HepG2 (cell line): ENCODE measurements around the gene DNAL4. TPM values are rescaled to one million over a fixed set of nuclear protein-coding genes. Genes with fewer than 3 reads are reported as not detected.

ENCODE experiments used
- AGO2 ChIP-seq: fragments of 200-400 bp; formaldehyde crosslinking; optimal IDR thresholded peaks from 2 replicates; pipeline ENCODE3; 2017; ENCODE audit warnings: mild to moderate bottlenecking, low read depth, low read length, moderate library complexity
- CEBPG ChIP-seq: IDR thresholded peaks from 2 replicates; pipeline ENCODE4 v1.6.1; 2016
- CHD2 ChIP-seq: IDR thresholded peaks from 2 replicates; pipeline ENCODE4 v1.6.1; 2011; ENCODE audit warnings: low read depth, low read length, improper control_type of control experiment
- MXD4 ChIP-seq: IDR thresholded peaks from 2 replicates; pipeline ENCODE4 v1.6.1; 2016; ENCODE audit warnings: mild to moderate bottlenecking, missing biosample characterization, missing genetic modification reagents
- NR3C1 ChIP-seq: sonication (generic); formaldehyde crosslinking; IDR thresholded peaks from 2 replicates; pipeline ENCODE4 v1.4.0; 2020; ENCODE audit warnings: missing genetic modification reagents
- PITX1 ChIP-seq: sonication (generic); formaldehyde crosslinking; IDR thresholded peaks from 2 replicates; pipeline ENCODE4 v1.5.1; 2020; ENCODE audit warnings: mild to moderate bottlenecking, missing genetic modification reagents
- POLR2G ChIP-seq: fragments of 200-400 bp; formaldehyde crosslinking; IDR thresholded peaks from 2 replicates; pipeline ENCODE4 v1.6.1; 2018; ENCODE audit warnings: mild to moderate bottlenecking, low read depth, low read length, moderate library complexity
- RBM22 ChIP-seq: fragments of 200-400 bp; formaldehyde crosslinking; optimal IDR thresholded peaks from 2 replicates; pipeline ENCODE3; 2017; ENCODE audit warnings: mild to moderate bottlenecking, low read length, moderate library complexity
- SP5 ChIP-seq: IDR thresholded peaks from 2 replicates; pipeline ENCODE4 v1.6.1; 2016; ENCODE audit warnings: low read depth, borderline replicate concordance
- YEATS2 ChIP-seq: sonication (generic); formaldehyde crosslinking; IDR thresholded peaks from 2 replicates; pipeline ENCODE4 v1.4.0; 2020; ENCODE audit warnings: missing genetic modification reagents, borderline replicate concordance
- ZNF121 ChIP-seq: sonication (generic); formaldehyde crosslinking; IDR thresholded peaks from 2 replicates; pipeline ENCODE4 v1.5.0; 2020; ENCODE audit warnings: mild to moderate bottlenecking, missing genetic modification reagents
- ZNF501 ChIP-seq: sonication (generic); formaldehyde crosslinking; IDR thresholded peaks from 2 replicates; pipeline ENCODE4 v1.5.1; 2020; ENCODE audit warnings: mild to moderate bottlenecking, moderate library complexity, missing genetic modification reagents
- ZNF605 ChIP-seq: sonication (generic); formaldehyde crosslinking; IDR thresholded peaks from 2 replicates; pipeline ENCODE4 v1.8.0; 2022; ENCODE audit warnings: mild to moderate bottlenecking, missing genetic modification reagents
- ZNF776 ChIP-seq: sonication (generic); formaldehyde crosslinking; IDR thresholded peaks from 2 replicates; pipeline ENCODE4 v1.4.0; 2020; ENCODE audit warnings: mild to moderate bottlenecking, missing genetic modification reagents
- ZSCAN25 ChIP-seq: sonication (generic); formaldehyde crosslinking; IDR thresholded peaks from 2 replicates; pipeline ENCODE4 v1.8.0; 2022; ENCODE audit warnings: mild to moderate bottlenecking, missing genetic modification reagents
- ZSCAN9 ChIP-seq: IDR thresholded peaks from 2 replicates; pipeline ENCODE4 v1.6.1; 2016; ENCODE audit warnings: borderline replicate concordance
- polyA plus RNA-seq, 8 experiments: library from polyadenylated mRNA; depleted of rRNA in 3 of 8; stranded (reverse) in 7 of 8; unstranded in 1 of 8; fragments of >200 nt; fragmentation: Illumina TruSeq in 4 of 8; extraction: Trizol in 4 of 8; gene quantifications; 2 replicates each; pipeline versions ENCODE4 v1.2.1 to v1.2.3, GENCODE V29; 2011 to 2016; ENCODE audit warnings: low read depth in 4 of 8, missing spikeins in 1 of 8, mixed read lengths in 1 of 8; ENCODE audit not compliant: insufficient read depth in 1 of 8
- total RNA-seq, 5 experiments: library from RNA; depleted of rRNA; stranded (reverse); fragments of >200 nt; fragmentation: Illumina TruSeq; extraction: Trizol; gene quantifications; 2 replicates each; pipeline ENCODE4 v1.2.3, GENCODE V29; 2016; ENCODE audit warnings: low read depth in 1 of 5
- TF ChIP-seq, protein P1 (sequence below): sonication (generic); formaldehyde crosslinking; IDR thresholded peaks from 2 replicates; pipeline ENCODE4 v1.4.0; 2020; ENCODE audit warnings: missing genetic modification reagents
- TF ChIP-seq, protein P2 (sequence below): sonication (generic); formaldehyde crosslinking; IDR thresholded peaks from 2 replicates; pipeline ENCODE4 v1.5.0; 2020; ENCODE audit warnings: missing genetic modification reagents, mild to moderate bottlenecking, borderline replicate concordance
- TF ChIP-seq, protein P3 (sequence below): sonication (generic); formaldehyde crosslinking; IDR thresholded peaks from 2 replicates; pipeline ENCODE4 v1.5.0; 2020; ENCODE audit warnings: missing genetic modification reagents
- TF ChIP-seq, protein P4 (sequence below): sonication (generic); formaldehyde crosslinking; IDR thresholded peaks from 2 replicates; pipeline ENCODE4 v1.4.0; 2020; ENCODE audit warnings: mild to moderate bottlenecking, low read depth, missing genetic modification reagents

DNAL4 gene
- total and polyA plus RNA-seq, 2 of the 13 experiments (the other 11 are each of a cell fraction or from before 2014, with no cell fraction given) = 8.0 to 10.7 TPM

DNA sequence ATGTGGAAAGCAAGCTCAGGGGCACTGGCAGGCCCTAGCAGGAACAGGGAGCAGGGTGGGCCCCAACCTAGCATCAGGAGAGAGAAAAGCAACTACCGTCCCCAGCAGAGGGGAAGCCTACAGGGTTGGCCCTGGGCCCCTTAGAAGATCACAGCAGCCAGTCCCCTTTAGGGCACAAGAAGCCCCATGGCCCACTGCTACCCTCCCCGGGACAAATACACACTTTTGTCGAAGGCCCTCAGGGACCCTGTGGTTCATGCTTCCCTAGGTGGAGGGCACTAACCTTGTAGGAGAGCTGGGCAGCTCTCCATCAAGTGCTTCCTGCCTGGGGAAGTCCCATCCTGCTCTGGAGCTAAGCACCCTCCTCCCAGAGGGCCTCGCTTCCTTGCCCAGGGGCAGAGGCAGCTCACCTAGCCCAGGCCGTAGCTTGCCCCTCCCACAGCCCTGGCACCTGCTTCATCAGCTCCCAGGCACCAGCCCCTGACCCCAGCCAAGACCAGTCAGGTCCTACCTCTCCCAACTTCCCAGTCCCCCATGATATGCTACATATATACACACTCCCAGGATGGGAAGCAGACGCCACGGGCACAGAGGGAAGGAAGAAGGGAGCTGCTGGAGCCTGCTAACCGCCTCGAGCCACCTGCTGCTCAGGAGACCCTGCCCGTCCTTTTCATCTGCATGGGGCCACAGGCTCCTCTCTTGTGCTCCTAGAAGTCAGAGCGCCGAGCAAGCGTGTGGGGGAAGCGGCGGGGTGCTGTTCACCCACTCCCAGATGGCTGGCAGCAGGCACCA, 58.3 kb downstream of the DNAL4 start (continued):
- TF ChIP-seq POLR2G (peak; percentile 37; the same call in 1 of the 2 replicates), ZNF121 (CRISPR knock-in tag) (no peak), YEATS2 (no peak), AGO2 (peak; percentile 79), MXD4 (CRISPR knock-in tag) (no peak), ZNF605 (no peak), CHD2 (no peak), ZNF776 (no peak), PITX1 (CRISPR knock-in tag) (no peak), ZSCAN25 (no peak), ZNF501 (CRISPR knock-in tag) (no peak), SP5 (CRISPR knock-in tag) (no peak), RBM22 (peak; percentile 92), CEBPG (CRISPR knock-in tag) (no peak), NR3C1 (no peak), ZSCAN9 (CRISPR knock-in tag) (no peak)
- TF ChIP-seq, protein P1, sequence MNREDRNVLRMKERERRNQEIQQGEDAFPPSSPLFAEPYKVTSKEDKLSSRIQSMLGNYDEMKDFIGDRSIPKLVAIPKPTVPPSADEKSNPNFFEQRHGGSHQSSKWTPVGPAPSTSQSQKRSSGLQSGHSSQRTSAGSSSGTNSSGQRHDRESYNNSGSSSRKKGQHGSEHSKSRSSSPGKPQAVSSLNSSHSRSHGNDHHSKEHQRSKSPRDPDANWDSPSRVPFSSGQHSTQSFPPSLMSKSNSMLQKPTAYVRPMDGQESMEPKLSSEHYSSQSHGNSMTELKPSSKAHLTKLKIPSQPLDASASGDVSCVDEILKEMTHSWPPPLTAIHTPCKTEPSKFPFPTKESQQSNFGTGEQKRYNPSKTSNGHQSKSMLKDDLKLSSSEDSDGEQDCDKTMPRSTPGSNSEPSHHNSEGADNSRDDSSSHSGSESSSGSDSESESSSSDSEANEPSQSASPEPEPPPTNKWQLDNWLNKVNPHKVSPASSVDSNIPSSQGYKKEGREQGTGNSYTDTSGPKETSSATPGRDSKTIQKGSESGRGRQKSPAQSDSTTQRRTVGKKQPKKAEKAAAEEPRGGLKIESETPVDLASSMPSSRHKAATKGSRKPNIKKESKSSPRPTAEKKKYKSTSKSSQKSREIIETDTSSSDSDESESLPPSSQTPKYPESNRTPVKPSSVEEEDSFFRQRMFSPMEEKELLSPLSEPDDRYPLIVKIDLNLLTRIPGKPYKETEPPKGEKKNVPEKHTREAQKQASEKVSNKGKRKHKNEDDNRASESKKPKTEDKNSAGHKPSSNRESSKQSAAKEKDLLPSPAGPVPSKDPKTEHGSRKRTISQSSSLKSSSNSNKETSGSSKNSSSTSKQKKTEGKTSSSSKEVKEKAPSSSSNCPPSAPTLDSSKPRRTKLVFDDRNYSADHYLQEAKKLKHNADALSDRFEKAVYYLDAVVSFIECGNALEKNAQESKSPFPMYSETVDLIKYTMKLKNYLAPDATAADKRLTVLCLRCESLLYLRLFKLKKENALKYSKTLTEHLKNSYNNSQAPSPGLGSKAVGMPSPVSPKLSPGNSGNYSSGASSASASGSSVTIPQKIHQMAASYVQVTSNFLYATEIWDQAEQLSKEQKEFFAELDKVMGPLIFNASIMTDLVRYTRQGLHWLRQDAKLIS (CRISPR knock-in tag) = no peak
- TF ChIP-seq, protein P2, sequence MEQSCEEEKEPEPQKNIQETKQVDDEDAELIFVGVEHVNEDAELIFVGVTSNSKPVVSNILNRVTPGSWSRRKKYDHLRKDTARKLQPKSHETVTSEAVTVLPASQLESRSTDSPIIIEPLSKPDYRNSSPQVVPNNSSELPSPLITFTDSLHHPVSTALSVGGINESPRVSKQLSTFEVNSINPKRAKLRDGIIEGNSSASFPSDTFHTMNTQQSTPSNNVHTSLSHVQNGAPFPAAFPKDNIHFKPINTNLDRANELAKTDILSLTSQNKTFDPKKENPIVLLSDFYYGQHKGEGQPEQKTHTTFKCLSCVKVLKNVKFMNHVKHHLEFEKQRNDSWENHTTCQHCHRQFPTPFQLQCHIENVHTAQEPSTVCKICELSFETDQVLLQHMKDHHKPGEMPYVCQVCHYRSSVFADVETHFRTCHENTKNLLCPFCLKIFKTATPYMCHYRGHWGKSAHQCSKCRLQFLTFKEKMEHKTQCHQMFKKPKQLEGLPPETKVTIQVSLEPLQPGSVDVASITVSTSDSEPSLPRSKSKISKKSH (CRISPR knock-in tag) = no peak
- TF ChIP-seq, protein P3, sequence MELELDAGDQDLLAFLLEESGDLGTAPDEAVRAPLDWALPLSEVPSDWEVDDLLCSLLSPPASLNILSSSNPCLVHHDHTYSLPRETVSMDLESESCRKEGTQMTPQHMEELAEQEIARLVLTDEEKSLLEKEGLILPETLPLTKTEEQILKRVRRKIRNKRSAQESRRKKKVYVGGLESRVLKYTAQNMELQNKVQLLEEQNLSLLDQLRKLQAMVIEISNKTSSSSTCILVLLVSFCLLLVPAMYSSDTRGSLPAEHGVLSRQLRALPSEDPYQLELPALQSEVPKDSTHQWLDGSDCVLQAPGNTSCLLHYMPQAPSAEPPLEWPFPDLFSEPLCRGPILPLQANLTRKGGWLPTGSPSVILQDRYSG (CRISPR knock-in tag) = no peak
- TF ChIP-seq, protein P4, sequence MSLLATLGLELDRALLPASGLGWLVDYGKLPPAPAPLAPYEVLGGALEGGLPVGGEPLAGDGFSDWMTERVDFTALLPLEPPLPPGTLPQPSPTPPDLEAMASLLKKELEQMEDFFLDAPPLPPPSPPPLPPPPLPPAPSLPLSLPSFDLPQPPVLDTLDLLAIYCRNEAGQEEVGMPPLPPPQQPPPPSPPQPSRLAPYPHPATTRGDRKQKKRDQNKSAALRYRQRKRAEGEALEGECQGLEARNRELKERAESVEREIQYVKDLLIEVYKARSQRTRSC = no peak
